ENCODE results near the gene PNPLA1.

Gene PNPLA1

GRCh38 chr6:36227379-36228228 is 42.3 kb upstream of the PNPLA1 start:
- TF ChIP-seq CTCF (IDR thresholded peaks at IDR 0.05), result no peak

- TF ChIP-seq CTCF (IDR thresholded peaks at IDR 0.05), result no peak
These were observed 40.6 kb upstream of the PNPLA1 start for GRCh38 chr6:36229223-36229622.

GRCh38 chr6:36230371-36230770 is 39.5 kb upstream of the PNPLA1 start:
- TF ChIP-seq CTCF (IDR thresholded peaks at IDR 0.05), result no peak

DNA sequence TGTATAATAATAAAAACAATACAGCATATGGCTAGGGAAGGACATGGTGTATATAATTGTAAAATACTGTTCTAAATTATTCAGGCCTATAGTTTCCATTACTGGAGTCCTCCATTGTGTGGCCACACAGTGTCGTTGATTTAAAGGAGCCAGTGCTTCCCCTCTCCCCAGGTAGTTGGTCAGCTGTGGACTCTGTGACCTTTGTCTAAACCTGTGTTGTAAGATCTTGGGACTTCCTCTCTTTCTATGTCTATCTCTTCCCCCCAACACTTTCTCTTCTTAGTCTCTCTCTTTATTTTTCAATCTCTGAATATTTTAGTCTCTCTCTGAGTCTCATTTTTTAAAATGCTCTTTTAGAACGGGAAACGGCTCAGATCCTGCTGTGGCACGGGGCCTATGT is 37.7 kb upstream of the PNPLA1 start:
- TF ChIP-seq CTCF (IDR thresholded peaks at IDR 0.05), result no peak

- TF ChIP-seq CTCF (IDR thresholded peaks at IDR 0.05), result no peak
These were observed 34.6 kb upstream of the PNPLA1 start for GRCh38 chr6:36235309-36235708.

- no peak for TF ChIP-seq CTCF (IDR thresholded peaks at IDR 0.05)
These were observed 34.0 kb upstream of the PNPLA1 start for GRCh38 chr6:36235862-36236261.

DNA sequence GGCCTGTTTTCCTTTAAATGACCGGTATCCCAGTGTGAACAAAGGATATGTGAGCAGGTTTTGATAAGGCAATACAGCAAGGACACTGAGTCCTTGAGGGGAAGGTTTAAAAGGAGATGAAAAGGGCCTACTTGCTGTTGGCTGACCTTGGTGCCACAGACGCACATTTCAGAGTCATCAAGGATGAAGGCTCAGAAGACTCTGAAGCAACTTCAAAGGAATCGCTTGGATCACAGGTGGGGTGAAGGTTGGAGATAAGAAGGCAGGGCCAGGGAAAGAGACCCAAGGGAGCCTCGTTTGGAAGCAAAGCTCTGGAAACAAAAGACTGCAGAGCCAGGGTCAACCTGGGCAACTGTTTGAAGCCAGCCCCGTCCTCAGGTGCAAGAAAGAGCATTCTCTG is 30.1 kb upstream of the PNPLA1 start:
- no peak for TF ChIP-seq CTCF (IDR thresholded peaks at IDR 0.05)
